Neural progenitor cell (in vitro differentiated cells): ENCODE results near the gene SRL. TPM values are rescaled to one million over a fixed set of nuclear protein-coding genes. Genes with fewer than 3 reads are reported as not detected.
A peak's percentile ranks its signal among the peaks of the same experiment; 100 is the strongest.

Source experiments
- DNase-seq: peaks from one replicate; pipeline ENCODE4 v3.0.0-alpha.2; 2016; ENCODE audit warnings: low spot score
- H2AFZ ChIP-seq: fragments of 200-600 bp; sonication (generic); replicated peaks from 2 replicates; pipeline ENCODE4 v1.6.1; 2016; ENCODE audit warnings: antibody characterized with exemption
- H3F3A ChIP-seq: fragments of 200-600 bp; sonication (generic); 2 replicates; pipeline ENCODE4 v1.6.1; 2016; ENCODE audit warnings: antibody characterized with exemption, low read depth
- H3K27ac ChIP-seq: fragments of 200-600 bp; sonication (generic); 2 replicates; pipeline ENCODE4 v1.5.1; 2016; ENCODE audit warnings: mild to moderate bottlenecking
- H3K27me3 ChIP-seq: fragments of 200-600 bp; sonication (generic); 2 replicates; pipeline ENCODE4 v1.6.1; 2016; ENCODE audit warnings: mild to moderate bottlenecking, moderate library complexity
- H3K36me3 ChIP-seq: fragments of 200-600 bp; sonication (generic); 2 replicates; pipeline ENCODE4 v1.5.1; 2016
- H3K4me1 ChIP-seq: fragments of 200-600 bp; sonication (generic); 2 replicates; pipeline ENCODE4 v1.6.1; 2016; ENCODE audit warnings: mixed run types
- H3K4me2 ChIP-seq: fragments of 200-600 bp; sonication (generic); 2 replicates; pipeline ENCODE4 v1.6.1; 2016
- H3K4me3 ChIP-seq: fragments of 200-600 bp; sonication (generic); 2 replicates; pipeline ENCODE4 v1.5.1; 2016
- H3K79me2 ChIP-seq: fragments of 200-600 bp; sonication (generic); 2 replicates; pipeline ENCODE4 v1.6.1; 2016; ENCODE audit warnings: low read depth
- H3K9ac ChIP-seq: fragments of 200-600 bp; sonication (generic); 2 replicates; pipeline ENCODE4 v1.6.1; 2016
- H3K9me3 ChIP-seq: fragments of 200-600 bp; sonication (generic); 2 replicates; pipeline ENCODE4 v1.5.1; 2016; ENCODE audit warnings: low read depth
- H4K20me1 ChIP-seq: fragments of 200-600 bp; sonication (generic); 2 replicates; pipeline ENCODE4 v1.6.1; 2016; ENCODE audit warnings: low read depth
- H3K27ac Mint-ChIP-seq: 3 replicates; pipeline ENCODE4 v1.8.0; 2021; ENCODE audit warnings: mixed read lengths
- H3K27me3 Mint-ChIP-seq: 2 replicates; pipeline ENCODE4 v1.8.0; 2022; ENCODE audit warnings: low read depth, mild to moderate bottlenecking, inconsistent platforms, moderate library complexity, mixed read lengths; ENCODE audit not compliant: insufficient read depth
- H3K36me3 Mint-ChIP-seq: 3 replicates; pipeline ENCODE4 v1.8.0; 2021; ENCODE audit warnings: mixed read lengths
- H3K4me1 Mint-ChIP-seq: 3 replicates; pipeline ENCODE4 v1.8.0; 2021; ENCODE audit warnings: mixed read lengths
- H3K4me3 Mint-ChIP-seq: 3 replicates; pipeline ENCODE4 v1.8.0; 2021; ENCODE audit warnings: mild to moderate bottlenecking, moderate library complexity, mixed read lengths
- H3K9me3 Mint-ChIP-seq: 3 replicates; pipeline ENCODE4 v1.8.0; 2020; ENCODE audit warnings: mixed read lengths
- CTCF ChIP-seq: fragments of 200-600 bp; sonication (generic); IDR thresholded peaks from 2 replicates; pipeline ENCODE4 v1.5.1; 2017; ENCODE audit warnings: antibody characterized with exemption, mild to moderate bottlenecking
- EZH2 ChIP-seq: fragments of 200-600 bp; sonication (generic); IDR thresholded peaks from 2 replicates; pipeline ENCODE4 v1.6.1; 2017; ENCODE audit warnings: antibody characterized with exemption, mild to moderate bottlenecking, moderate library complexity
- EZH2phosphoT487 ChIP-seq: fragments of 200-600 bp; sonication (generic); IDR thresholded peaks from 2 replicates; pipeline ENCODE4 v1.6.1; 2017; ENCODE audit warnings: antibody characterized with exemption
- total RNA-seq: library from RNA; depleted of rRNA; stranded (reverse); fragments of >200 nt; gene quantifications from 2 replicates; pipeline ENCODE4 v1.2.3, GENCODE V29; 2015; ENCODE audit warnings: low replicate concordance

Gene SRL
- total RNA-seq, 1 donor from 2014 or later: 0.22 TPM

- H3K9ac ChIP-seq: peak overlapping the region; percentile 87
- TF ChIP-seq EZH2phosphoT487: no peak
- TF ChIP-seq CTCF: no peak
- no peak for TF ChIP-seq EZH2
- H3K36me3 Mint-ChIP-seq: peaks cover 5% of the 10 kb centered on the region
- H3K36me3 ChIP-seq: no peaks in the 10 kb centered on the region
- peak overlapping the region; percentile 89 for H2AFZ ChIP-seq
- peaks cover 8% of the 10 kb centered on the region for H3K4me1 Mint-ChIP-seq
- peak overlapping the region; percentile 78 for H3K4me2 ChIP-seq
- peak overlapping the region; percentile 100 for H3K4me3 ChIP-seq
- no peaks in the 10 kb centered on the region for H3K27me3 ChIP-seq
- H3F3A ChIP-seq: peaks cover 38% of the 10 kb centered on the region
- peaks cover 31% of the 10 kb centered on the region for H4K20me1 ChIP-seq
- H3K27ac ChIP-seq: peak overlapping the region; percentile 85
- peak overlapping the region; percentile 94 for H3K27ac Mint-ChIP-seq
- peak; percentile 74 for DNase-seq
- H3K4me3 Mint-ChIP-seq: peak overlapping the region; percentile 97
- H3K79me2 ChIP-seq: peaks cover 70% of the 10 kb centered on the region
- peaks cover 4% of the 10 kb centered on the region for H3K4me1 ChIP-seq
- no peaks in the 10 kb centered on the region for H3K9me3 Mint-ChIP-seq
- H3K27me3 Mint-ChIP-seq: peaks cover 4% of the 10 kb centered on the region
- H3K9me3 ChIP-seq: no peaks in the 10 kb centered on the region
These were observed 30.5 kb upstream of the SRL start for GRCh38 chr16:4272114-4272956.

- H3K4me2 ChIP-seq: peak overlapping the region; percentile 78
- TF ChIP-seq EZH2 (no peak), EZH2phosphoT487 (no peak), CTCF (peak; percentile 38)
- H3K9me3 Mint-ChIP-seq: no peaks in the 10 kb centered on the region
- peaks cover 79% of the 10 kb centered on the region for H3K79me2 ChIP-seq
- peak overlapping the region; percentile 85 for H3K27ac ChIP-seq
- H3F3A ChIP-seq: peaks cover 44% of the 10 kb centered on the region
- H3K27ac Mint-ChIP-seq: no peak overlapping the region
- H3K9me3 ChIP-seq: no peaks in the 10 kb centered on the region
- peaks cover 5% of the 10 kb centered on the region for H3K36me3 Mint-ChIP-seq
- peak overlapping the region; percentile 100 for H3K4me3 ChIP-seq
- peaks cover 4% of the 10 kb centered on the region for H3K27me3 Mint-ChIP-seq
- peaks cover 4% of the 10 kb centered on the region for H3K4me1 ChIP-seq
- H3K36me3 ChIP-seq: no peaks in the 10 kb centered on the region
- H4K20me1 ChIP-seq: peaks cover 40% of the 10 kb centered on the region
- peak overlapping the region; percentile 89 for H2AFZ ChIP-seq
- peak overlapping the region; percentile 97 for H3K4me3 Mint-ChIP-seq
- H3K27me3 ChIP-seq: no peaks in the 10 kb centered on the region
- peak overlapping the region; percentile 87 for H3K9ac ChIP-seq
- peak; percentile 96 for DNase-seq
- peaks cover 8% of the 10 kb centered on the region for H3K4me1 Mint-ChIP-seq
These were observed 29.6 kb upstream of the SRL start for GRCh38 chr16:4271176-4272113.

GRCh38 chr16:4270595-4270994, 28.7 kb upstream of the SRL start:
- H3K79me2 ChIP-seq: peaks cover 87% of the 10 kb centered on the region
- H3K4me1 Mint-ChIP-seq: peaks cover 11% of the 10 kb centered on the region

More at GRCh38 chr16:4270595-4270994, 28.7 kb upstream of the SRL start:
- H3K4me3 Mint-ChIP-seq: peak overlapping the region; percentile 97
- peaks cover 4% of the 10 kb centered on the region for H3K27me3 Mint-ChIP-seq
- Histone ChIP-seq H3K9me3 (no peaks in the 10 kb centered on the region), H3K27ac (no peak overlapping the region), H3K4me3 (peak overlapping the region; percentile 100), H3K4me2 (peak overlapping the region; percentile 78), H3K36me3 (no peaks in the 10 kb centered on the region), H3F3A (peaks cover 52% of the 10 kb centered on the region), H3K4me1 (peaks cover 4% of the 10 kb centered on the region), H3K9ac (no peak overlapping the region), H4K20me1 (peaks cover 48% of the 10 kb centered on the region), H3K27me3 (no peaks in the 10 kb centered on the region), H2AFZ (no peak overlapping the region)
- DNase-seq: no peak
- H3K27ac Mint-ChIP-seq: no peak overlapping the region
- no peak for TF ChIP-seq CTCF
- no peak for TF ChIP-seq EZH2
- no peak for TF ChIP-seq EZH2phosphoT487
- H3K9me3 Mint-ChIP-seq: no peaks in the 10 kb centered on the region
- H3K36me3 Mint-ChIP-seq: peaks cover 5% of the 10 kb centered on the region
